Keratinocyte (primary cell): Measurements from ENCODE around the gene EPHX1. TPM values are rescaled to one million over a fixed set of nuclear protein-coding genes. Genes with fewer than 3 reads are reported as not detected.

Experiments
- DNase-seq: peaks from one replicate; pipeline ENCODE4 v3.0.0-alpha.2; 2011; ENCODE audit warnings: low read depth, missing footprints, low spot score
- FAIRE-seq: peaks from 2 replicates; lab custom pipeline; 2011; peaks lifted over from hg19 to GRCh38; lab: Jason Lieb, UNC
- H2AFZ ChIP-seq: 2 replicates; pipeline ENCODE4 v1.6.0; 2012; ENCODE audit warnings: low read length, control low read depth, inconsistent platforms; ENCODE audit not compliant: control insufficient read depth
- H3K27ac ChIP-seq: 2 replicates; pipeline ENCODE4 v1.5.1; 2011; ENCODE audit warnings: low read length; ENCODE audit not compliant: control insufficient read depth, insufficient read depth
- H3K27me3 ChIP-seq: 3 replicates; pipeline ENCODE4 v1.6.0; 2011; ENCODE audit warnings: low read length; ENCODE audit not compliant: control insufficient read depth, insufficient read depth; ENCODE audit errors: extremely low read depth
- H3K36me3 ChIP-seq, 2 experiments: 2 replicates in 1 of 2; 3 replicates in 1 of 2; pipeline ENCODE4 v1.5.1; 2011; ENCODE audit warnings: low read length in 2 of 2, mild to moderate bottlenecking in 1 of 2; ENCODE audit not compliant: control insufficient read depth in 2 of 2, insufficient read depth in 2 of 2; ENCODE audit errors: extremely low read depth in 1 of 2
- H3K4me1 ChIP-seq: 3 replicates; pipeline ENCODE4 v1.5.1; 2011; ENCODE audit warnings: low read length; ENCODE audit not compliant: control insufficient read depth, insufficient read depth; ENCODE audit errors: extremely low read depth
- H3K4me2 ChIP-seq: 3 replicates; pipeline ENCODE4 v1.6.0; 2011; ENCODE audit warnings: low read depth, low read length; ENCODE audit not compliant: control insufficient read depth, insufficient read depth; ENCODE audit errors: extremely low read depth
- H3K4me3 ChIP-seq, 3 experiments: fragments of 200-600 bp in 1 of 3; sonication (generic) in 1 of 3; 2 replicates in 2 of 3; 3 replicates in 1 of 3; pipeline ENCODE4 v1.5.1; 2011 to 2016; ENCODE audit warnings: low read length in 3 of 3, mild to moderate bottlenecking in 3 of 3, control low read depth in 2 of 3, inconsistent platforms in 1 of 3, low read depth in 1 of 3, mixed read lengths in 1 of 3, mixed run types in 1 of 3, moderate library complexity in 1 of 3; ENCODE audit not compliant: control insufficient read depth in 2 of 3, insufficient read depth in 2 of 3; ENCODE audit errors: extremely low read depth in 1 of 3
- H3K79me2 ChIP-seq: 2 replicates; pipeline ENCODE4 v1.6.0; 2012; ENCODE audit warnings: low read length; ENCODE audit not compliant: control insufficient read depth, insufficient read depth
- H3K9ac ChIP-seq: 3 replicates; pipeline ENCODE4 v1.6.0; 2011; ENCODE audit warnings: low read length; ENCODE audit not compliant: control insufficient read depth, insufficient read depth; ENCODE audit errors: extremely low read depth
- H3K9me1 ChIP-seq: 3 replicates; pipeline ENCODE4 v1.6.0; 2011; ENCODE audit warnings: low read length; ENCODE audit not compliant: control insufficient read depth, insufficient read depth; ENCODE audit errors: extremely low read depth
- H3K9me3 ChIP-seq: 2 replicates; pipeline ENCODE4 v1.5.1; 2012; ENCODE audit warnings: low read depth, low read length; ENCODE audit not compliant: control insufficient read depth
- H4K20me1 ChIP-seq: 3 replicates; pipeline ENCODE4 v1.6.0; 2011; ENCODE audit warnings: low read length; ENCODE audit not compliant: control insufficient read depth, insufficient read depth; ENCODE audit errors: extremely low read depth
- EZH2 ChIP-seq: IDR thresholded peaks from one replicate; pipeline ENCODE4 v1.6.1; 2012; ENCODE audit warnings: inconsistent platforms, mild to moderate bottlenecking, low read length, moderate library complexity
- dilution Hi-C: fragments of 300-500 bp; cut with MboI; formaldehyde crosslinking; loops from one replicate; pipeline ENCODE4 v1.7.0; 2020; ENCODE audit warnings: low sequenced_read_pairs; ENCODE audit not compliant: extremely low pct_ligation_motif_present
- polyA plus RNA-seq, 5 experiments: library from polyadenylated mRNA; depleted of rRNA in 3 of 5; stranded (reverse) in 3 of 5; stranded (forward) in 1 of 5; unstranded in 1 of 5; fragments of >200 nt; gene quantifications; 1 replicate in 1 of 5; 2 replicates in 3 of 5; 3 replicates in 1 of 5; pipeline versions ENCODE4 v1.2.1 to v1.2.3, GENCODE V29; 2011 to 2012; ENCODE audit warnings: missing spikeins in 2 of 5, low read depth in 1 of 5, low replicate concordance in 1 of 5
- TF ChIP-seq, protein P1 (sequence below), 3 experiments: IDR thresholded peaks in 1 of 3; conservative IDR thresholded peaks in 1 of 3; optimal IDR thresholded peaks in 1 of 3; 2 replicates in 2 of 3; 3 replicates in 1 of 3; pipeline versions ENCODE3 to v1.5.1; 2011; ENCODE audit warnings: low read length in 3 of 3, mild to moderate bottlenecking in 3 of 3, moderate library complexity in 2 of 3, control low read depth in 1 of 3, inconsistent platforms in 1 of 3; ENCODE audit not compliant: insufficient read depth in 2 of 3; ENCODE audit errors: extremely low read depth in 1 of 3

Gene EPHX1
- polyA plus RNA-seq, 1 donor (not counting 4 experiments of a cell fraction or from before 2014, with no cell fraction given), result 6.4 TPM

DNA sequence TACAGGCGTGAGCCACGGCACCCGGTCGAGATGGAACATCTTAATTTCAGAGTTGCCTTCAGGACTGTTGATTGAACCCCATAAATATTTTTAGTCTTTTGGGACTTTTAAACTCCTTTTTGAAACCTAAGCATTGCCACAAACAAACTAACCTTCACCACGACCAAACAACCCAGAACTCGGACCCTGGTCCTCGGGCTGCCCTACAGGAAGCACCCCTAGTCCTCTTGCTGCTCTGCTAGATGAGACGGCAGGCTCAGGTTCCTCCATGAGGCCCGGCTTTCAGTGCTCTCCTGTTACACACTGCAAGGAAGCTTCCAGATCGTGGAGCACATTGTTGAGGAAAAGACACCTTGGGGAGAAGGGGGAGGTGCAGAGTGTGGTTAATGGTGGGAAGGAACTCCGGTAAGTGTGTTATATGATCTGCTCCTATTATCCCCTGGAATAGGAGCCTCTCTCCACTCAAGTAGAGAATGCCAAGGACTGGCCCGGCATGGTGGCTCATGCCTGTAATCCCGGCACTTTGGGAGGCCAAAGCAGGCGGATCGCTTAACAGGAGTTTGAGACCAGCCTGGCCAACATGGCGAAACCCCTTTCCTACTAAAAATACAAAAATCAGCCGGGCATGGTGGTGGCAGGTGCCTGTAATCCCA, 5.7 kb downstream of the EPHX1 start:
- Histone ChIP-seq H3K9me1 (no peaks in the 10 kb centered on the region), H3K27me3 (no peaks in the 10 kb centered on the region), H3K36me3 (no peaks in the 10 kb centered on the region), H3K9ac (no peak overlapping the region), H3K4me3 (no peak overlapping the region), H2AFZ (no peak overlapping the region), H4K20me1 (no peaks in the 10 kb centered on the region), H3K4me1 (peaks cover 14% of the 10 kb centered on the region), H3K27ac (no peak overlapping the region), H3K79me2 (no peaks in the 10 kb centered on the region), H3K4me2 (no peak overlapping the region), H3K9me3 (no peaks in the 10 kb centered on the region)
- no peak for TF ChIP-seq EZH2
- TF ChIP-seq, protein P1, sequence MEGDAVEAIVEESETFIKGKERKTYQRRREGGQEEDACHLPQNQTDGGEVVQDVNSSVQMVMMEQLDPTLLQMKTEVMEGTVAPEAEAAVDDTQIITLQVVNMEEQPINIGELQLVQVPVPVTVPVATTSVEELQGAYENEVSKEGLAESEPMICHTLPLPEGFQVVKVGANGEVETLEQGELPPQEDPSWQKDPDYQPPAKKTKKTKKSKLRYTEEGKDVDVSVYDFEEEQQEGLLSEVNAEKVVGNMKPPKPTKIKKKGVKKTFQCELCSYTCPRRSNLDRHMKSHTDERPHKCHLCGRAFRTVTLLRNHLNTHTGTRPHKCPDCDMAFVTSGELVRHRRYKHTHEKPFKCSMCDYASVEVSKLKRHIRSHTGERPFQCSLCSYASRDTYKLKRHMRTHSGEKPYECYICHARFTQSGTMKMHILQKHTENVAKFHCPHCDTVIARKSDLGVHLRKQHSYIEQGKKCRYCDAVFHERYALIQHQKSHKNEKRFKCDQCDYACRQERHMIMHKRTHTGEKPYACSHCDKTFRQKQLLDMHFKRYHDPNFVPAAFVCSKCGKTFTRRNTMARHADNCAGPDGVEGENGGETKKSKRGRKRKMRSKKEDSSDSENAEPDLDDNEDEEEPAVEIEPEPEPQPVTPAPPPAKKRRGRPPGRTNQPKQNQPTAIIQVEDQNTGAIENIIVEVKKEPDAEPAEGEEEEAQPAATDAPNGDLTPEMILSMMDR (optimal IDR thresholded peaks at IDR 0.05 in 1 of 3, IDR thresholded peaks at IDR 0.05 in 1 of 3, conservative IDR thresholded peaks at IDR 0.05 in 1 of 3; ENCODE audit: extremely low read depth in 1 of 3, insufficient read depth in 2 of 3, low read length in 3 of 3), result no peak
- DNase-seq, result no peak
- no peak for FAIRE-seq
- dilution Hi-C loops, result no loop called here

- Histone ChIP-seq H3K36me3 (no peaks in the 10 kb centered on the region), H3K4me1 (peaks cover 17% of the 10 kb centered on the region), H3K79me2 (no peaks in the 10 kb centered on the region), H3K27me3 (no peaks in the 10 kb centered on the region), H3K4me2 (no peak overlapping the region), H3K9me1 (no peaks in the 10 kb centered on the region), H2AFZ (peak overlapping the region; percentile 33), H3K27ac (no peak overlapping the region), H3K9ac (peak overlapping the region; percentile 18), H3K9me3 (no peaks in the 10 kb centered on the region), H4K20me1 (no peaks in the 10 kb centered on the region), H3K4me3 (no peak overlapping the region)
- dilution Hi-C loops, result no loop called here
- FAIRE-seq (no peak), DNase-seq (no peak)
- TF ChIP-seq EZH2, result no peak
- TF ChIP-seq, protein P1 (optimal IDR thresholded peaks at IDR 0.05 in 1 of 3, IDR thresholded peaks at IDR 0.05 in 1 of 3, conservative IDR thresholded peaks at IDR 0.05 in 1 of 3; ENCODE audit: extremely low read depth in 1 of 3, insufficient read depth in 2 of 3, low read length in 3 of 3), result no peak
These were observed 7.0 kb downstream of the EPHX1 start for GRCh38 chr1:225816643-225817538.
